Transverse colon (tissue), 3 donors: ENCODE measurements around the gene ROPN1.
"Not testable (repeated sequence)": the region's sequence is repeated elsewhere in the genome, so short reads cannot be mapped to it uniquely, and the experiment has no call there.

ENCODE experiments used
- CTCF ChIP-seq, 5 experiments: fragments of 200-600 bp in 3 of 5; fragments of 450-650 bp in 2 of 5; sonication (generic) in 3 of 5; IDR thresholded peaks; 1 replicate in 2 of 5; 2 replicates in 3 of 5; pipeline ENCODE4 v1.5.1; 2016 to 2017; ENCODE audit warnings: antibody characterized with exemption in 5 of 5, inconsistent platforms in 3 of 5, mild to moderate bottlenecking in 2 of 5, moderate library complexity in 1 of 5
- EP300 ChIP-seq: sonication (generic); formaldehyde crosslinking; IDR thresholded peaks from one replicate; pipeline ENCODE4 v1.6.1; 2017; ENCODE audit warnings: antibody characterized with exemption, low read depth

GRCh38 chr3:124036214-124036613, 44.3 kb upstream of the ROPN1 start:
- not testable (repeated sequence) for TF ChIP-seq CTCF (IDR thresholded peaks at IDR 0.05); EP300
